NCI-H748 treated with DMSO at 0.1 percent for 48 hours (cell line): ENCODE data around the gene SLC15A2.
"Not testable (repeated sequence)": the region's sequence is repeated elsewhere in the genome, so short reads cannot be mapped to it uniquely, and the experiment has no call there.

Experiments used
- DNase-seq: peaks from one replicate; lab custom pipeline; 2025; lab: John Stamatoyannopoulos, UW

The SLC15A2 gene

DNA sequence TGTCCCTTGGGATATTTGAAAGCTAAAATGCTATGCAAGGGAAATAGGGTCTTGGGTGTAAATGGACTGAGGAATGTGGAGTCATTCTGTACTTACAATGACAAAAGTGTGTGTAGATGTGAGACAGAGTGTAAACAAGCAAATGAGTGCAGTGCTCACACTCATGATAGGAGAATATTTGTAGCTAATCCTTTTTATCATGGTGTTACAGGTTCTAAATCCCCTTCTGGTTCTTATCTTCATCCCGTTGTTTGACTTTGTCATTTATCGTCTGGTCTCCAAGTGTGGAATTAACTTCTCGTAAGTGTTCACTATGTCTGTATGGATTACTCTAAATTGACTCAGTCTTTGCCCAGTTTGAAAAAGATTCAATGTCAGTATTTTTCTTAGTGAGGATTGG lies 30.5 kb downstream of the SLC15A2 start:
- no peak for DNase-seq

GRCh38 chr3:121926380-121926779 lies 32.2 kb downstream of the SLC15A2 start:
- DNase-seq = no peak

DNA sequence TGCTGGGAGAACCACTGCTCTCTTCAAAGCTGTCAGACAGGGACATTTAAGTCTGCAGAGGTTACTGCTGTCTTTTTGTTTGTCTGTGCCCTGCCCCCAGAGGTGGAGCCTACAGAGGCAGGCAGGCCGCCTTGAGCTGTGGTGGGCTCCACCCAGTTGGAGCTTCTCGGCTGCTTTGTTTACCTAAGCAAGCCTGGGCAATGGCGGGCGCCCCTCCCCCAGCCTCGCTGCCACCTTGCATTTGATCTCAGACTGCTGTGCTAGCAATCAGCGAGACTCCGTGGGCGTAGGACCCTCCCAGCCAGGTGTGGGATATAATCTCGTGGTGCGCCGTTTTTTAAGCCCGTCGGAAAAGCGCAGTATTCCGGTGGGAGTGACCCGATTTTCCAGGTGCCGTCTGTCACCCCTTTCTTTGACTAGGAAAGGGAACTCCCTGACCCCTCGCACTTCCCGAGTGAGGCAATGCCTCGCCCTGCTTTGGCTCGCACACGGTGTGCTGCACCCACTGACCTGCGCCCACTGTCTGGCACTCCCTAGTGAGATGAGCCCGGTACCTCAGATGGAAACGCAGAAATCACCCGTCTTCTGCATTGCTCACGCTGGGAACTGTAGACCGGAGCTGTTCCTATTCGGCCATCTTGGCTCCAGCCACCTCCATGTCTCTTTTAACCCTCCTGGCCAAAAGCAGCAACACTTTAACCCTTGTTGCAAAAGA lies 44.1 kb downstream of the SLC15A2 start:
- DNase-seq = not testable (repeated sequence)

DNA sequence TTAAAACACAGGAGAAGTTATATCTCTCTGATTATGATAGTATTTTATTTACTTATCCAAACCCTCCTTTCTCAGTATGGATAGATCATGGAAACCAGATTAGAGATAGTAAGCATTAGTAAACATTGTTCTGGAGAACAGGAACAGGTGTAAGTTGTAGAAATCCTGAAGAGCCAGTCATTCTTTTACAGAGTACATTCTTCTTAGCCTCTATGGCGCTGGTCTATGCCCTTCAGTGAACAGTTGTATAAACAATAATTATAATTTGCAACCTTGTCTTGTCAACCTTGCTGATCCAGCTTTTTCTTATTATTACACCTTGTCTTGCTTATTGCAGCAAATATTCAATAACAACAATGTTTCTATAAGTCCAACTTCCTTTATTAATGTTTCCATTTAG lies 47.4 kb downstream of the SLC15A2 start:
- DNase-seq = no peak

DNA sequence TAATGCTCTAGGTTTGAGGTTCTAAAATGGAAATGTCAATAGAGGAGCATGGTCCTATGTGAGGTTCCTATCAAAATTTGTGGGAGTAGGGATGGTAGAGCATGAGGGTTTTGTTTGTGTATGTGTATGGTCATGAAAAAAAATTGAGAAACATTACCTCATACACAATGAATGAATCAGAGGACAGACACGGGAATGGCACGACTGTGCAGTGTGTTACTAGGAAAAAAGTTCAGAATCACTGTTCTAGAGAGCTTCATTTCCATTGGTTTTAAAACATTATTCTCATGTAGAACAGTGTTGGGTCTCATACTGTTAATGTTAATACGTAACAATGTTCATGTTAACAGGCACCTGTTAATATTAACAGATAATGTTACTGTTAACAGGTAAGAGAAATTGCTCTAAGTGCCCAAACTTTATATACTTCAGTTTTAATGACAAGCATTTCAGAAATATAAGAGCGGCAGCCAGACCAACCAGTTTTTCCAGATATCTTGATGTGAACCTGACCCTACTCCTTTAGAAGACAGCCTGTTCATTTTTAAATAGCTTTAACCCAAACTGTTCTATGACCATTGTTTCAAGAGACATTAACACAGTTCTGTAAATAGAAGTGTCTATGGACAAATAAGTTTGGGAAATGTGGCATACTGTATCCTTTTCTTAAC lies 48.0 kb downstream of the SLC15A2 start:
- peak; percentile 32 for DNase-seq

- peak; percentile 40 for DNase-seq
These were observed 49.2 kb downstream of the SLC15A2 start for GRCh38 chr3:121943431-121943830.

GRCh38 chr3:121948641-121949040 lies 54.4 kb downstream of the SLC15A2 start:
- no peak for DNase-seq

GRCh38 chr3:121951291-121951919 lies 57.2 kb downstream of the SLC15A2 start:
- DNase-seq = no peak

GRCh38 chr3:121956363-121956762 lies 62.2 kb downstream of the SLC15A2 start:
- no peak for DNase-seq

- no peak for DNase-seq
These were observed 63.6 kb downstream of the SLC15A2 start for GRCh38 chr3:121957674-121958415.

- DNase-seq = no peak
These were observed 64.6 kb downstream of the SLC15A2 start for GRCh38 chr3:121958801-121959200.

DNA sequence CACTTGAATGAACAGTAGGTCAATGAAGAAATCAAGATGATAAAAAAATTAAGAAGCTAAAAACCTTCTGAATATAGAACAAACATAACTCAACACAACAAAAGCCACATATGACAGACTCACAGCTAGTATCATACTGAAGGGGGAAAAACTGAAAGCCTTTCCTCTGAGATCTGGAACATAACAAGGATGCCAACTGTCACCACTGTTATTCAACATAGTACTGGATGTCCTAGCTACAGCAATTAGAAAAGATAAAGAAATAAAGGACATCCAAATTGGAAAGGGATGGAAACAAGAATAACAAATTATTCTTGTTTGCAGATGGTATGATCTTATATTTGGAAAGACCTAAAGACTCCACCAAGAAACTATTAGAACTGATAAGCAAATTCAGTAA lies 67.1 kb downstream of the SLC15A2 start:
- DNase-seq = no peak

DNA sequence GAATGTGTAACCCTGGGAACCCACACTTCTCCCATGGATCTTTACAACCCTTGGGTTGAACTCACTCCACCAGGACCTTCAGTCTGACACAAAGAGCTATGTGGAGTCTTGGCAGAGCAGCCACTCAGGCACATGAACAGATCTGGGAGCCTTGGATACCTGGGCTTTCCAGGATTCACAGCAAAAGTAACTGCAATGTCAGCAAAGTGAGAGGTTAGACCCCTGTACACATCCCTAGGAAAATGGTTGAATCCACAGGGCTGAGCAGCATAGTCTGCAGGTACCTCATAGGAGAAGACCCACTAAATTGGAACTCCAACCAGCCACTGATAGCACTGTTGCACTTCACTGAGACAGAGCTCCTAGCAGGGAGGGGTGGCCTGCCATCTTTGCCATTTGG lies 68.2 kb downstream of the SLC15A2 start:
- DNase-seq = no peak

GRCh38 chr3:121963608-121964007 lies 69.4 kb downstream of the SLC15A2 start:
- no peak for DNase-seq

DNA sequence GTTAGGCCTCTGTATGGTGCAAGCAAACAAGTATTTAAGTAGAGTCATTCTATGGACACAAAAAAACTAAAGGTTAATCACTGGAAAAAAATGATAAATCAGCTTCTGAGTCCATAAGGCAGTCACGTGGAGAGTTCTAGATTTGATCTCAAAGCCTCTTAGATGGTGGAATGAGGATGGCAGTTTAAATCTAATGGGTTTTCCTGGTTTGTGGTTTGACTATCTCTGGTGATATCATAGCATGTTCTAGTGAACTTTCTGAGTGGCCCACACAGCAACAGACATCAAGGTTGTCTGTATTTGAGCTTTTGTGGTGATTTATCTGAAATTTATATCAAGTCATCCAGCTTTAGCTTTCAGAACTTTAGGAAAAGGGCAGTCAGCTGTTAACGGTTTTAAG lies 75.4 kb downstream of the SLC15A2 start:
- DNase-seq = no peak

GRCh38 chr3:121970047-121970446 lies 75.8 kb downstream of the SLC15A2 start:
- no peak for DNase-seq

- no peak for DNase-seq
These were observed 80.5 kb downstream of the SLC15A2 start for GRCh38 chr3:121974601-121975111.

- no peak for DNase-seq
These were observed 81.6 kb downstream of the SLC15A2 start for GRCh38 chr3:121975702-121976302.

- DNase-seq = no peak
These were observed 82.5 kb downstream of the SLC15A2 start for GRCh38 chr3:121976727-121977126.

- no peak for DNase-seq
These were observed 85.0 kb downstream of the SLC15A2 start for GRCh38 chr3:121979246-121979645.

GRCh38 chr3:121979734-121980449 lies 85.7 kb downstream of the SLC15A2 start:
- DNase-seq = no peak
